Neural cell (in vitro differentiated cells): Measurements from ENCODE around the gene PPM1H. TPM values are rescaled to one million over a fixed set of nuclear protein-coding genes. Genes with fewer than 3 reads are reported as not detected.
"Not testable (repeated sequence)": the region's sequence is repeated elsewhere in the genome, so short reads cannot be mapped to it uniquely, and the experiment has no call there.

Experiments used
- H2AFZ ChIP-seq: fragments of 200-600, 300-800 bp; sonication (generic), shearing (Covaris generic); 2 replicates; pipeline ENCODE4 v1.6.0; 2014; ENCODE audit warnings: low read depth, mild to moderate bottlenecking, antibody characterized with exemption, low read length, moderate library complexity
- H3F3A ChIP-seq: fragments of 200-600 bp; shearing (Covaris generic); 2 replicates; pipeline ENCODE4 v1.6.1; 2016; ENCODE audit warnings: mild to moderate bottlenecking, moderate library complexity, mixed read lengths, antibody characterized with exemption, low read length; ENCODE audit not compliant: insufficient read depth, poor library complexity, severe bottlenecking
- H3K27ac ChIP-seq: fragments of 200-600, 300-800 bp; sonication (generic), shearing (Covaris generic); 2 replicates; pipeline ENCODE4 v1.5.1; 2014; ENCODE audit warnings: mild to moderate bottlenecking, low read length, moderate library complexity
- H3K27me3 ChIP-seq: fragments of 300-800, 200-600 bp; sonication (generic), shearing (Covaris generic); 2 replicates; pipeline ENCODE4 v1.6.0; 2014; ENCODE audit warnings: mild to moderate bottlenecking, low read depth, low read length, moderate library complexity; ENCODE audit not compliant: insufficient read depth
- H3K36me3 ChIP-seq: fragments of 300-800, 200-600 bp; sonication (generic), shearing (Covaris generic); 2 replicates; pipeline ENCODE4 v1.5.1; 2014; ENCODE audit warnings: mild to moderate bottlenecking, antibody characterized with exemption, low read length, moderate library complexity; ENCODE audit not compliant: insufficient read depth
- H3K4me2 ChIP-seq: fragments of 300-800, 200-600 bp; sonication (generic), shearing (Covaris generic); 2 replicates; pipeline ENCODE4 v1.6.0; 2014; ENCODE audit warnings: mild to moderate bottlenecking, low read length
- H3K4me3 ChIP-seq: fragments of 300-800, 200-600 bp; sonication (generic), shearing (Covaris generic); 2 replicates; pipeline ENCODE4 v1.5.1; 2014; ENCODE audit warnings: mild to moderate bottlenecking, low read length, moderate library complexity
- H3K79me2 ChIP-seq: fragments of 200-600 bp; shearing (Covaris generic); replicated peaks from 2 replicates; pipeline ENCODE4 v1.6.0; 2014; ENCODE audit warnings: mild to moderate bottlenecking, low read length, moderate library complexity; ENCODE audit not compliant: insufficient read depth
- H3K9ac ChIP-seq: fragments of 300-800, 200-600 bp; sonication (generic), shearing (Covaris generic); 2 replicates; pipeline ENCODE4 v1.6.1; 2016; ENCODE audit warnings: mild to moderate bottlenecking, low read length, mixed read lengths
- H3K9me2 ChIP-seq: fragments of 200-600 bp; shearing (Covaris generic); 2 replicates; pipeline ENCODE4 v1.6.1; 2016; ENCODE audit warnings: mild to moderate bottlenecking, low read length, mixed read lengths; ENCODE audit not compliant: insufficient read depth
- H3K9me3 ChIP-seq: fragments of 200-600, 300-800 bp; sonication (generic), shearing (Covaris generic); 2 replicates; pipeline ENCODE4 v1.6.1; 2016; ENCODE audit warnings: mild to moderate bottlenecking, mixed run types, low read length, moderate library complexity, mixed read lengths
- H4K20me1 ChIP-seq: fragments of 200-600 bp; shearing (Covaris generic); 2 replicates; pipeline ENCODE4 v1.6.1; 2016; ENCODE audit warnings: mild to moderate bottlenecking, mixed run types; ENCODE audit not compliant: insufficient read depth
- CTCF ChIP-seq: fragments of 450-650 bp; IDR thresholded peaks from 2 replicates; pipeline ENCODE4 v1.5.1; 2014; ENCODE audit warnings: antibody characterized with exemption, mild to moderate bottlenecking, moderate library complexity; ENCODE audit not compliant: poor library complexity, severe bottlenecking
- EP300 ChIP-seq: fragments of 450-650 bp; conservative IDR thresholded peaks from 2 replicates; pipeline ENCODE4 v1.6.1; 2014; ENCODE audit warnings: antibody characterized with exemption, mild to moderate bottlenecking, moderate library complexity; ENCODE audit not compliant: poor library complexity, severe bottlenecking
- EZH2 ChIP-seq: fragments of 200-600, 300-800 bp; shearing (Covaris generic), sonication (generic); IDR thresholded peaks from 2 replicates; pipeline ENCODE4 v1.6.1; 2014; ENCODE audit warnings: antibody characterized with exemption, low read length, borderline replicate concordance, mild to moderate bottlenecking; ENCODE audit not compliant: insufficient read depth, poor library complexity, severe bottlenecking
- MXI1 ChIP-seq: fragments of 450-650 bp; conservative IDR thresholded peaks from 2 replicates; pipeline ENCODE4 v1.6.1; 2014; ENCODE audit warnings: antibody characterized with exemption, mild to moderate bottlenecking; ENCODE audit not compliant: poor library complexity, severe bottlenecking
- POLR2AphosphoS5 ChIP-seq: IDR thresholded peaks from 2 replicates; pipeline ENCODE4 v1.6.1; 2012
- RAD21 ChIP-seq: fragments of 450-650 bp; conservative IDR thresholded peaks from 2 replicates; pipeline ENCODE4 v1.6.1; 2014; ENCODE audit warnings: antibody characterized with exemption, mild to moderate bottlenecking, moderate library complexity
- SMC3 ChIP-seq: fragments of 450-650 bp; conservative IDR thresholded peaks from 2 replicates; pipeline ENCODE4 v1.6.1; 2014; ENCODE audit warnings: antibody characterized with exemption, mild to moderate bottlenecking, moderate library complexity; ENCODE audit not compliant: poor library complexity
- TAF1 ChIP-seq: IDR thresholded peaks from 2 replicates; pipeline ENCODE4 v1.6.1; 2012; ENCODE audit warnings: low read depth
- polyA plus RNA-seq: library from polyadenylated mRNA; depleted of rRNA; stranded (reverse); fragments of >200 nt; gene quantifications from 2 replicates; pipeline ENCODE4 v1.2.3, GENCODE V29; 2014
- TF ChIP-seq, protein P1 (sequence below): IDR thresholded peaks from 2 replicates; pipeline ENCODE4 v1.6.1; 2012; ENCODE audit warnings: borderline replicate concordance

The PPM1H gene
- polyA plus RNA-seq, 1 donor from 2014 or later, result 3.9 TPM

- Histone ChIP-seq H3K4me3 (no peak overlapping the region), H3K36me3 (no peaks in the 10 kb centered on the region), H3K9me2 (no peaks in the 10 kb centered on the region), H3K27me3 (no peaks in the 10 kb centered on the region), H3K9me3 (no peaks in the 10 kb centered on the region), H2AFZ (no peak overlapping the region), H3F3A (no peaks in the 10 kb centered on the region), H3K27ac (no peak overlapping the region), H4K20me1 (no peaks in the 10 kb centered on the region), H3K79me2 (no peaks in the 10 kb centered on the region), H3K9ac (no peak overlapping the region), H3K4me2 (no peak overlapping the region)
- TF ChIP-seq POLR2AphosphoS5 (no peak), CTCF (no peak), RAD21 (no peak), EZH2 (no peak), SMC3 (no peak), MXI1 (no peak), TAF1 (no peak), EP300 (no peak)
- TF ChIP-seq, protein P1, sequence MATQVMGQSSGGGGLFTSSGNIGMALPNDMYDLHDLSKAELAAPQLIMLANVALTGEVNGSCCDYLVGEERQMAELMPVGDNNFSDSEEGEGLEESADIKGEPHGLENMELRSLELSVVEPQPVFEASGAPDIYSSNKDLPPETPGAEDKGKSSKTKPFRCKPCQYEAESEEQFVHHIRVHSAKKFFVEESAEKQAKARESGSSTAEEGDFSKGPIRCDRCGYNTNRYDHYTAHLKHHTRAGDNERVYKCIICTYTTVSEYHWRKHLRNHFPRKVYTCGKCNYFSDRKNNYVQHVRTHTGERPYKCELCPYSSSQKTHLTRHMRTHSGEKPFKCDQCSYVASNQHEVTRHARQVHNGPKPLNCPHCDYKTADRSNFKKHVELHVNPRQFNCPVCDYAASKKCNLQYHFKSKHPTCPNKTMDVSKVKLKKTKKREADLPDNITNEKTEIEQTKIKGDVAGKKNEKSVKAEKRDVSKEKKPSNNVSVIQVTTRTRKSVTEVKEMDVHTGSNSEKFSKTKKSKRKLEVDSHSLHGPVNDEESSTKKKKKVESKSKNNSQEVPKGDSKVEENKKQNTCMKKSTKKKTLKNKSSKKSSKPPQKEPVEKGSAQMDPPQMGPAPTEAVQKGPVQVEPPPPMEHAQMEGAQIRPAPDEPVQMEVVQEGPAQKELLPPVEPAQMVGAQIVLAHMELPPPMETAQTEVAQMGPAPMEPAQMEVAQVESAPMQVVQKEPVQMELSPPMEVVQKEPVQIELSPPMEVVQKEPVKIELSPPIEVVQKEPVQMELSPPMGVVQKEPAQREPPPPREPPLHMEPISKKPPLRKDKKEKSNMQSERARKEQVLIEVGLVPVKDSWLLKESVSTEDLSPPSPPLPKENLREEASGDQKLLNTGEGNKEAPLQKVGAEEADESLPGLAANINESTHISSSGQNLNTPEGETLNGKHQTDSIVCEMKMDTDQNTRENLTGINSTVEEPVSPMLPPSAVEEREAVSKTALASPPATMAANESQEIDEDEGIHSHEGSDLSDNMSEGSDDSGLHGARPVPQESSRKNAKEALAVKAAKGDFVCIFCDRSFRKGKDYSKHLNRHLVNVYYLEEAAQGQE, result no peak
Observed at GRCh38 chr12:62668782-62669181, 266.2 kb downstream of the PPM1H start.

DNA sequence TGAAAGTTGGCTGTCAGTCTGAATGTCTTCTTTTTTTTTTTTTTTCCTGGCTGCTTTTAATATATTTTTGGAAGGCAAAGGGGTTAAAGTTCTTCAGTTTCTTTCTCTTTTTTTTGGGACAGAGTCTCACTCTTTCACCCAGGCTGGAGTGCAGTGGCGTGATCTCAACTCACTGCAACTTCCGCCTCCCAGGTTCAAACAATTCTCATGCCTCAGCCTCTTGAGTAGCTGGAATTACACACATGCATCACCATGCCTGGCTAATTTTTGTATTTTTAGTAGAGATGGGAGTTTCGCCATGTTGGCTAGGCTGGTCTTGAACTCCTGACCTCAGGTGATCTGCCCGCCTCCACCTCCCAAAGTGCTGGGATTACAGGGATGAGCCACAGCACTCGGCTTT lies 270.0 kb downstream of the PPM1H start:
- H3K36me3 ChIP-seq, H3K79me2 ChIP-seq, H4K20me1 ChIP-seq, H3K27ac ChIP-seq, H3K9ac ChIP-seq, H3F3A ChIP-seq, H3K4me2 ChIP-seq, H2AFZ ChIP-seq, H3K9me2 ChIP-seq, H3K4me3 ChIP-seq, H3K27me3 ChIP-seq, H3K9me3 ChIP-seq: not testable (repeated sequence)

GRCh38 chr12:62660756-62661155 lies 274.2 kb downstream of the PPM1H start:
- no peak overlapping the region for H3K4me2 ChIP-seq
- H3K4me3 ChIP-seq, result no peak overlapping the region
- H4K20me1 ChIP-seq, result no peaks in the 10 kb centered on the region
- TF ChIP-seq POLR2AphosphoS5 (no peak), SMC3 (no peak), CTCF (no peak), TAF1 (no peak), EZH2 (no peak), EP300 (no peak), RAD21 (no peak), MXI1 (no peak)
- TF ChIP-seq, protein P1, result no peak
- H3K79me2 ChIP-seq, result no peaks in the 10 kb centered on the region
- no peak overlapping the region for H2AFZ ChIP-seq
- no peak overlapping the region for H3K27ac ChIP-seq
- no peaks in the 10 kb centered on the region for H3F3A ChIP-seq
- H3K9ac ChIP-seq, result no peak overlapping the region
- no peaks in the 10 kb centered on the region for H3K9me2 ChIP-seq
- H3K9me3 ChIP-seq, result no peaks in the 10 kb centered on the region
- H3K36me3 ChIP-seq, result no peaks in the 10 kb centered on the region
- no peaks in the 10 kb centered on the region for H3K27me3 ChIP-seq
